Measurements from ENCODE around the gene MCAM.

MCAM gene

GRCh38 chr11:119305556-119306372 is 11.2 kb downstream of the MCAM start:
- no peak for DNase-seq

- DNase-seq, result no peak
Measured at GRCh38 chr11:119303227-119303718, 13.7 kb downstream of the MCAM start.

DNA sequence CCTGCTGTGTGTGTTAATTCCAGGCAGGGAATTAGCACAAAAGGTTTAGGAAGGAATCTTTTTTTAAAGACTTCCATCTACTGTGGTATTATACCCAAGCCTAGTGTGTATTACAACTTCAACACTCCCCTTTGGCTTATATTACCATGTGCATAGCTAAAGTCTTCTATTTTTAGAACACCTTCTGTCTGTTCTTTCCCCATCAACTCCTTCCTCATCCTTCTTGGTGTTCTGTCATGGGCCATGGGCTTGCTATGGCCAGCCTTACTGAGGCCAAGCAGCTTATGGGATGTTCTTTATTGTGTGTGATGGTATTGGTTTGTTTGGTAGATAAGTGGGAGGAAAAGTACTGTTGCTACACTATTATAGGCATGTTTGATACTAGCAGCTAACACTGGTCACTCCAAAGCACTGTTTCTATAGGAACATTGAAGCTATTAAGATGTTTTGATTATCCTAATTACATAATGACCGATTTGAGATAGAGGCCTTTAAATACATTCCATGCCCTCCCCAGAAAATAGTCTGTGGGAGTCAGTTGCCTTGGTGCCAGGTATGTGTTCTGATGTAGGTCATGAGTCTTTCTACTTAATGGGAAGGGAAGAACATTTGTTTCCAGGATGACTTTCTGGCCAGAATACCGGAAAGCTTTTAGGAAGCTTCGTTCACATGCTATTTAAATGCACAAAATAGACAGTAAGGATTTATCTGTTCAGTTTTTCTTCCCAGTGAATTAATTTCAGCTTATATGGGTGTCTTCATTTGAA is 16.5 kb downstream of the MCAM start:
- no peak for DNase-seq

DNA sequence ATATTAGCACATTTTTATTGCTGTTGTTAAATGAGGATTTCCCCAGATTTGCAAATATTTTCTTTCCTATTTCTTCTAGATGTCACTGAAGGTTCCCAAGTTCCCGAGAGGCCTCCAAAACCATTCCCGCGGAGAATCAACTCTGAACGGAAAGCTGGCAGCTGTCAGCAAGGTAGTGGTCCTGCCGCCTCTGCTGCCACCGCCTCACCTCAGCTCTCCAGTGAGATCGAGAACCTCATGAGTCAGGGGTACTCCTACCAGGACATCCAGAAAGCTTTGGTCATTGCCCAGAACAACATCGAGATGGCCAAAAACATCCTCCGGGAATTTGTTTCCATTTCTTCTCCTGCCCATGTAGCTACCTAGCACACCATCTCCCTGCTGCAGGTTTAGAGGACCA is 17.5 kb downstream of the MCAM start:
- no peak for DNase-seq

GRCh38 chr11:119298726-119299125 is 18.2 kb downstream of the MCAM start:
- DNase-seq, result no peak

- DNase-seq, result no peak
Measured at GRCh38 chr11:119297938-119298337, 19.0 kb downstream of the MCAM start.

DNA sequence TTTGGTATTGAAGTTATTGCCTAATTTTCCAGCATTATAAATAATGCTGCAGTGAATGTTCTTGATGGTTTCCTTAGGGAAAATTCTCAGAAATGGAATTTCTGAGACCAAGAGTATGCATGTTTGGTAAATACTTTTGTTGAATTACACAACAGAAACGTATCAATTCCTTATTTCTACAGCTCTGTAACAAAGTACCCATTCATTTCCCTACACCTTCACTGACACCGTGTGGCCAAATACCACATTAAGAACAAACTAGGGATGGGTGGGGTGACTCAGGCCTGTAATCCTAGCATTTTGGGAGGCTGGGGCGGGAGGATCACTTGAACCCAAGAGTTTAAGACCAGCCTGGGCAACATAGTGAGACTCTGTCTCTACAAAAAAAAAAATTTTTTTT is 21.8 kb downstream of the MCAM start:
- DNase-seq, result no peak

DNA sequence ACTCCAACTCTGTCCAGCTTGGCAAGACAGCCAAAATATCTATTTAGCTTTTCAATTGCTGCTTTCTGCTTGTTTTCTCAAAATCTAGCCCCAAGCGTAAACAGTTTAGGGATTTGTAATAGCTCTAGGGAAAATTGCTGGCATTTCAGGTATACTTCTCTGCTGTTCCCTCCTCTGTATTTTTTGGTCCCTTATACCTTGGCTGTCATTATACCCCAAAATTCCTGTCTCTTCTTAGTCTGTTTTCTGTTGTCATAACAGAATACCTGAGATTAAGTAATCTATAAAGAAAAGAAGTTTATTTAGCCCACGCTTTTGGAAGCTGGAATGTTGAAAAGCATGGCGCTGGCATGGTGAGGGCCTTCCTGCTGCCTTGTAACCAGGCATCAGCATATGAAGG is 23.5 kb downstream of the MCAM start:
- DNase-seq, result no peak

DNA sequence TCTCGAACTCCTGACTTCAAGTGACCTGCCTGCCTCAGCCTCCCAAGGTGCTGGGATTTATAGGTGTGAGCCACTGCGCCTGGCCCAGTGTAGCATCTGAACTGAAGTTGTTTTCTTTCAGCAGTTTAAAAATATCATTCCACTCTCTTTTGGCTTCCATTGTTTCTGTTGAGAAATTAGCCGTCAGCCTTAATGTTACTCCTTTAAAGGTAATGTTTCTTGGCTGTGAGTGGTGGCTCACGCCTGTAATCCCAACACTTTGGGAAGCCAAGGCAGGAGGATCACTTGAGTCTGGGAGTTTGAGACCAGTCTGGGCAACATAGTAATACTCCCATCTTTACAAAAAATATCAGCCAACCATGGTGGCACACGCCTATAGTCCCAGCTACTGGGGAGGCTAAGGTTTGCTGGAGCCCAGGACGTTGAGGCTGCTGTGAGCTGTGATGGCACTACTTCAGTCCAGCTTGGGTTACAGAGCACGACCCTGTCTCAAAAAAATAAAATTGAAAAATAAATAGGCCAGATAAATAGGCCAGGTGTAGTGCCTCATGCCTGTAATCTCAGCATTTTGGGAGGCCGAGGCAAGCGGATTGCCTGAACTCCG is 25.9 kb downstream of the MCAM start:
- DNase-seq, result no peak

- no peak for DNase-seq
Measured at GRCh38 chr11:119288219-119288618, 28.7 kb downstream of the MCAM start.

- DNase-seq, result no peak
Measured at GRCh38 chr11:119285431-119285830, 31.5 kb downstream of the MCAM start.

DNA sequence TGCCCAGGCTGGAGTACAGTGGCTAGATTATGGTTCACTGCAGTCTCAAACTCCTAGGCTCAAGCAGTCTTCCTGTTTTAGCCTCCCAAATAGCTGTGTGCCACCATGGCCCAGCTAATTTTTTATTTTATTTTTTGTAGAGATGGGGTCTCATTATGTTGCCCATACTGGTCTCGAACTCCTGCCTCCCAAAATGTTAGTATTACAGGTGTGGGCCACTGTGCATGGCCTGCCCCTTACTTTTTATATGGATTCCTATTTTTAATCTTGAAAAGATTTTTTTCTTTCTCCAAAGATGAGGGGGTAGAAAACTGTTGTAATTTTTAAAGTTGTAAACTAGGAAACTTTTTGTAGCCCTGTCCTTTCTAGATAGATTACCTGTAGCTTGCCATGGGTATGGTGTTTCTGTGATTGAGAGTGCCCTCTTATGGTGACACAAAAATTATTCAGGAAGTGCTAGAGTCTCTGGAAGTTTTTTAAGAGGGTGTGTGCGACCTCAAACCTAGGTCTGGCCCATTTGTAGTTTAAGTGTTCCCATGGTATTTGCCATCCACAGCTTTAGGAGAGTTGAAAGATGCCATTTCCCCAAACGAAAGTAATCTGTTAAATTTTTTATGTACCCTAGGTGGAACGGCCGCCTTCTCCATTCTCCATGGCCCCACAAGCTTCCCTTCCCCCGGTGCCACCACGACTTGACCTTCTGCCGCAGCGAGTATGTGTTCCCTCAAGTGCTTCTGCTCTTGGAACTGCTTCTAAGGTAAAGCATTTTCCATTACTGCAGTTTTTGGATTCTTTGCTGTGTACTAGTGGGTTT is 32.4 kb downstream of the MCAM start:
- DNase-seq, result peak in 1 of 2 donors; percentile 71

DNA sequence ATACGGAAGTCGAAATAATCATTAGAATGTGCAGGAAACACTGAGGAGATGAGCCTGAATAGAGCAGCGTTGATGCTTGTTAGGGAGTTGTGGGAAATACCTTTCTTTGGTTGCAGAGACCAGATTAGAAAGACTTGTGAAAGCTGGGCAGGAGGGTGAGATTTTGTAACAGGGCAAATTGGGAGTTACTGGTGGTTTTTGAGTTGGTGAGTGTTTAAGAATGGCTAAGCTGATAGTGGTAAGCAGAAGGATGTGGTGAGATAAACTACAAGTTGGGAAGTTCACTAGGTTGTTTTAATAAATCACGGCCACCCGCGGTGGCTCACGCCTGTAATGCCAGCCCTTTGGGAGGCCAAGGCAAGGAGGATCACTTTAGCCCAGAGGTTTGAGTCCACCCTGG is 34.4 kb downstream of the MCAM start:
- no peak for DNase-seq

GRCh38 chr11:119277660-119278059 is 39.3 kb downstream of the MCAM start:
- DNase-seq, result no peak

- no peak for DNase-seq
Measured at GRCh38 chr11:119273721-119274120, 43.2 kb downstream of the MCAM start.

GRCh38 chr11:119267645-119268044 is 49.3 kb downstream of the MCAM start:
- no peak for DNase-seq

DNA sequence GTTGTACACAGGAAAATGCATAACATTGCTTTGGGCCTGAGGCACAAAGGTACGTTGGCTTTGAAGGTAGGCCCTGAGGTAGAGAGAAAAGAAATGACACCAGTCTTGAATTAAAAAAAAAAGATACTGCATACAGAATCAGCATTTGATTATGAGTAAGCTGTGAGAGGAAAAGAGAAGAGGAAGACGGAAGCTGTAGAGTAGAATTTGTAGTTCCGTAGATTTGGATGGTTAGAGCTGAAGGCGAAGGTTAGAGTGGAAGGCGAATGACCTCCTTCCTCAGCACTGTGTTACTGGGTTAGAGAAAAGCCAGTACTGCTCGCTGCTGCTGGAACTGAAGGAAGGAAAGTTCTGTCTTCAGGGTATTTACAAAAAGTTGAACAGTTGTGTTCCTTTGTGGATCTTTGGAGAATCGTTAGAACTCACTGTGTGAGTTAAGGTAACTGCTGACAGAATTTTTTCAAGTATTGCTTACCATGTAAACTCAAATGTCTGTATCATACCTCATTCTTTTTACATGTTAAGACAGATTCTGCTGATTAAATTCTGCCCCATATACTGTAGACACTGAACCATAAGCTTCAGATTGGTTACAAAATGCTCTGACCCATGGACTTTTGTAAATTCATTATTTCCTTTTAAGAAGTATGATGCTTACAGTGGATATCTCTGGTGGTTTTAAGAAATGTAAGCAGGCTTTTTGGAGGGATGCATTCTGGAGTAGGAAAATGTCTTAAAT is 50.2 kb downstream of the MCAM start:
- DNase-seq, result no peak

DNA sequence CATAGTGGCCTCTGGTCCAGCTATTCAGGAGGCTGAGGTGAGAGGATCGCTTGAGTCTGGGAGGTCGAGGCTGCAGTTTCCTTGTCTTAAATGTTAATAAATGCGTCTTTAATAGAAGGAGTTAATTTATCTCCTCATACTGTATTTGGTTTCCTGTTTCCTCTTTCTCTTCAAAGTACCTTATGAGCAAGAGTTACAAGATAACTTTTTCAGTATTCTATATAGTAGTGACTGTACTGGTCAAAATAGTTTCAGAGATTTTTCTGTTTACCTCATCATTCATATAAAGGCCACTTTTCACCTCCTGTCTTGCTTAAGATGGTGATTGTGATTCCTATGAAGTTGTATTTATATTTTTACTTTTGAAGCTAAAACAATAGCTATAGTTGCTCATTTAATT is 50.9 kb downstream of the MCAM start:
- no peak for DNase-seq

- peak in 1 of 2 donors; percentile 57 for DNase-seq
Measured at GRCh38 chr11:119263352-119263940, 53.5 kb downstream of the MCAM start.

DNA sequence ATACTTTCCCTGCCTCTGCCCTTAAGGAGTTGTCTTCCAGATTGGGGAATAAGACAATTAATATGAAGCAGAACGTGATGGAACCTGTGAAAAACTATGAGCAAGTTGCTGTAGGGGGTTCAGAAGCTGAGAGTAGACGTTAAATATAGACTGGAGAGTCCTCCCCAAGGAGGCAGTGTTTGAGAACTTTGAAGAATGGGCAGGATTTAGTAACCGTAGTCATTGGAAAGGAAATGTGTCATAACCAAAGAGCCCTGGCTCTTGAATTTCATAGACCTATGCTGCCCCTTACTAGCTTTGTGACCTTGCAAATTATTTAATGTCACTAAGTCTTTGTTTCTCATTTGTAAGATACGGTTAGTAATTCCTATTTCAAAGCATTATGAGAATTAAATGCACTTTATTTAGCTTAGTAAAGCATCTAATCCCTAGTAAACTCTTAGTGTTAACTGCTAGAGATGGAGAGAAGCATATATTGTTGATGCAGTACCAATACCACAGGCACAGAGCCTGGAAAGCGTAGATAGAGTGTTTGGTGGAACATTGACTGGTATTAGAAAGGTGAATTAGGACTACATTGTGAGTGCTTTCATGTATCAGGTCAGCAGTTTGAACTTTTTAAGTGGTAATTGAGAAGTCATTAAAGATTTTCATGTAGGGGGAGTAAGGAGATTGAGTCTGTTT is 54.1 kb downstream of the MCAM start:
- peak in 1 of 2 donors; percentile 73 for DNase-seq

- DNase-seq, result no peak
Measured at GRCh38 chr11:119258983-119259382, 57.9 kb downstream of the MCAM start.

Measured in bone marrow (tissue), 2 donors.